GM21360 (cell line): ENCODE data around the gene FDX2.
"Not testable (repeated sequence)": the region's sequence is repeated elsewhere in the genome, so short reads cannot be mapped to it uniquely, and the experiment has no call there.

Experiments used
- ATAC-seq: cut with Tn5 transposase; IDR thresholded peaks from one replicate; pipeline ENCODE4 v1.9.1; 2021; ENCODE audit warnings: mild to moderate bottlenecking, moderate library complexity; ENCODE audit not compliant: unreplicated experiment

FDX2 gene

DNA sequence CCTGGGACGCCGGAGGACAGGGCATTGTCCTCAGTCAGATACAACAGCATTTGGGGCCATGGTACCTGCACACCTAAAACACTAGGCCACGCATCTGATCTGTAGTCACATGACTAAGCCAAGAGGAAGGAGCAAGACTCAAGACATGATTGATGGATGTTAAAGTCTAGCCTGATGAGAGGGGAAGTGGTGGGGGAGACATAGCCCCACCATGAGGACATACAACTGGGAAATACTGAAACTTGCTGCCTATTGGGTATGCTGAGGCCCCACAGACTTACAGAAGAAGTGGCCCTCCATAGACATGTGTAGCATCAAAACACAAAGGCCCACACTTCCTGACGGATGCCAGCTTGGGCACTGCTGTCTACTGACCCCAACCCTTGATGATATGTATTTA is 30.4 kb downstream of the FDX2 start:
- no peak for ATAC-seq

DNA sequence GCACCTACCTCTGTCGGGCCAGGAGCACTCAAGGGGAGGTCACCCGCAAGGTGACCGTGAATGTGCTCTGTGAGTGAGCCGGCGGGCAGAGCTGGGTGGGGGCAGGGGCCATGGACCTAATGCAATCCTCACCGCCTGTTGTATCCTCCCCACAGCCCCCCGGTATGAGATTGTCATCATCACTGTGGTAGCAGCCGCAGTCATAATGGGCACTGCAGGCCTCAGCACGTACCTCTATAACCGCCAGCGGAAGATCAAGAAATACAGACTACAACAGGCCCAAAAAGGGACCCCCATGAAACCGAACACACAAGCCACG is 30.9 kb downstream of the FDX2 start:
- ATAC-seq, result no peak

DNA sequence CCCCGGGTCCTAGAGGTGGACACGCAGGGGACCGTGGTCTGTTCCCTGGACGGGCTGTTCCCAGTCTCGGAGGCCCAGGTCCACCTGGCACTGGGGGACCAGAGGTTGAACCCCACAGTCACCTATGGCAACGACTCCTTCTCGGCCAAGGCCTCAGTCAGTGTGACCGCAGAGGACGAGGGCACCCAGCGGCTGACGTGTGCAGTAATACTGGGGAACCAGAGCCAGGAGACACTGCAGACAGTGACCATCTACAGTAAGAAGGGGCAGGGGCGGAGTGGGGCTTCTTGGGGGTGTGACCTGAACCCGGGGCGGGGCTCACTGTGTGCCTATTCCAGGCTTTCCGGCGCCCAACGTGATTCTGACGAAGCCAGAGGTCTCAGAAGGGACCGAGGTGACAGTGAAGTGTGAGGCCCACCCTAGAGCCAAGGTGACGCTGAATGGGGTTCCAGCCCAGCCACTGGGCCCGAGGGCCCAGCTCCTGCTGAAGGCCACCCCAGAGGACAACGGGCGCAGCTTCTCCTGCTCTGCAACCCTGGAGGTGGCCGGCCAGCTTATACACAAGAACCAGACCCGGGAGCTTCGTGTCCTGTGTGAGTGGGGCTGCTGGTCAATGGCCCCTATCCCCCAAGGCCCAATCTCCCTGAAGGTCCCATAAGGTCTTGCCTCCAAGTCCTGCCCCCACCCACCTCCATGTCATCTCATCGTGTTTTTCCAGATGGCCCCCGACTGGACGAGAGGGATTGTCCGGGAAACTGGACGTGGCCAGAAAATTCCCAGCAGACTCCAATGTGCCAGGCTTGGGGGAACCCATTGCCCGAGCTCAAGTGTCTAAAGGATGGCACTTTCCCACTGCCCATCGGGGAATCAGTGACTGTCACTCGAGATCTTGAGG is 31.5 kb downstream of the FDX2 start:
- no peak for ATAC-seq

DNA sequence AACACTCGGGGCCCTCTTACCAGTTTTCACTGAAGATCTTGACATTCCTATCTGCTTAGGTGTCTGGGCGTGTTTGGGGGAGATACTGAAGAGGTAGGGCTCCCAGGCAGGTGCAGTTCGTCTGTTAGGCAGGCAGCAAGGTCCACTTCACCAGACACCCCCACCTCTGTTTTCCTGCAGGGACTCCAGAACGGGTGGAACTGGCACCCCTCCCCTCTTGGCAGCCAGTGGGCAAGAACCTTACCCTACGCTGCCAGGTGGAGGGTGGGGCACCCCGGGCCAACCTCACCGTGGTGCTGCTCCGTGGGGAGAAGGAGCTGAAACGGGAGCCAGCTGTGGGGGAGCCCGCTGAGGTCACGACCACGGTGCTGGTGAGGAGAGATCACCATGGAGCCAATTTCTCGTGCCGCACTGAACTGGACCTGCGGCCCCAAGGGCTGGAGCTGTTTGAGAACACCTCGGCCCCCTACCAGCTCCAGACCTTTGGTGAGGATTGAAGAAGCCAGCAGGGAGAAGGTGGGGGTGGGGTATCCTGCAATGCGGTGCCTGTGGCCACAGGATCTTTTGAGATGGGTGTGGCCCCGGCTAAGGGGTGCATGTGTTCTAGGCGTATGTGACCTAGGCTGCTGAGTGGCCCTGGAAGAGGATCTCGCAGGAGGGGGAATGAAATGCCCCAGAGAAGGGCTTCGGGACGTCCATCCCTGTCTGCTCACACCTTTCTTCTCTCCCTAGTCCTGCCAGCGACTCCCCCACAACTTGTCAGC is 32.3 kb downstream of the FDX2 start:
- no peak for ATAC-seq

DNA sequence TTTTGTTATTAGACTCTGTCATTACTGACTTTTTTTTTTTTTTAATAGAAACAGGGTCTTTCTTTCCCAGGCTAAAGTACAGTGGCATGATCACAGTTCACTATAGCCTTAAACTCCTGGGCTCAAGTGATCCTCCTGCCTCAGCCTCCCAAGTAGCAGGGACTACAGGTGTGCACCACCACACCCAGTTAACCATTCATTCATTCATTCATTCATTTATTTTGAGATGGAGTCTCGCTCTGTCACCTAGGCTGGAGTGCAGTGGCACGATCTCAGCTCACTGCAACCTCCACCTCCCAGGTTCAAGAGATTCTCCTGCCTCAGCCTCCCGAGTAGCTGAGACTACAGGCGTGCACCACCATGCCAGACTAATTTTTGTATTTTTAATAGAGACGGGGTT is 33.8 kb downstream of the FDX2 start:
- ATAC-seq, result not testable (repeated sequence)

DNA sequence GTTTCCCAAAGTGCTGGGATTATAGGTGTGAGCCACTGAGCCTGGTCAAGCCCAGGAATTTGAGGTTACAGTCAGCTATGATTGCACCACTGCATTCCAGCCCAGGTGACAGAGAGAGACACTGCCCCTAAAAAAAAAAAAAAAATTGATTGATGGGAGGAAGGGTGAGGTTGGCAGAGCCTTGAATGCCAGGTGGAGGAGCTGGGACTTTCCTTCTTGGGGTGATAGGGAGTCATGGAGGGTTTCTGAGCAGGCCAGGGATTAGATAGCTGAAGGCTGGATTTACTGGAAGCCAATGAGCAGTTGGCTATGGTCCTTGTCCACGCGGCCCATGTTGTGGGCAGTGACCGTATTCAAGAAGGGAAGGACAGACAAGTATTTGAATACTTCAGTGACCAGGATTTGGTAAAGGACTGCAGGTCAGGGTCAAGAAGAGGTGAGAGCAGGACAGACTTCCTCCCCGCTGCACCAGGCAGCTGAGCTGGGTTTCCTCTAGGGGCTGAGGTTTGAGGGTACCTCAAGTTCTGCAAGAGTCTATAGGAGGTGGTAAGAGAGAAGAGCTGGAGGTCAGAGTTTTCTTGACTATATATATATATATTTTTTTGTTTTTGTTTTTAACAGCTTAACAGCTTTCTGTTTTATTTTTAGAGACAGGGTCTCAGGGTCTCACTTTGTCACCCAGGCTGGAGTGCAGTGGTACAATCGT is 35.9 kb downstream of the FDX2 start:
- ATAC-seq, result no peak

DNA sequence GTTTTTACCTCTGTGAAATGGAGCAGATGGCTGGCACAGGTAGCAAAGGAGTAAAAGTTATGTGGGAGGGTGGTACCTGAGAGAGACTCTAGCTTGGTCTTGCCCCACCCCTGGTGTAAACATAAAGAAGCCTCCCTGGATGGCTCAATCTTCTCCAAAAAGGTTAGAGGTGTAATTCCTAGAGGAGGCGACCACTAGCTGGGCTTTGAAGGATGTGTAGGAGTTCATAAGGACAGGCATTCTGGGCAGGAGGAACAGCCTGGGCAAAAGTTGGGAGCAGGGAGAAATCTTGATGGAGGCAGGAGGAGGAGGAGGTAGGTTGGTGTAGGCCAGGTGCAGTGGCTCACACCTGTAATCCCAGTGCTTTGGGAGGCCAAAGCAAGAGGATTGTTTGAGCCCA is 36.9 kb downstream of the FDX2 start:
- ATAC-seq, result no peak

DNA sequence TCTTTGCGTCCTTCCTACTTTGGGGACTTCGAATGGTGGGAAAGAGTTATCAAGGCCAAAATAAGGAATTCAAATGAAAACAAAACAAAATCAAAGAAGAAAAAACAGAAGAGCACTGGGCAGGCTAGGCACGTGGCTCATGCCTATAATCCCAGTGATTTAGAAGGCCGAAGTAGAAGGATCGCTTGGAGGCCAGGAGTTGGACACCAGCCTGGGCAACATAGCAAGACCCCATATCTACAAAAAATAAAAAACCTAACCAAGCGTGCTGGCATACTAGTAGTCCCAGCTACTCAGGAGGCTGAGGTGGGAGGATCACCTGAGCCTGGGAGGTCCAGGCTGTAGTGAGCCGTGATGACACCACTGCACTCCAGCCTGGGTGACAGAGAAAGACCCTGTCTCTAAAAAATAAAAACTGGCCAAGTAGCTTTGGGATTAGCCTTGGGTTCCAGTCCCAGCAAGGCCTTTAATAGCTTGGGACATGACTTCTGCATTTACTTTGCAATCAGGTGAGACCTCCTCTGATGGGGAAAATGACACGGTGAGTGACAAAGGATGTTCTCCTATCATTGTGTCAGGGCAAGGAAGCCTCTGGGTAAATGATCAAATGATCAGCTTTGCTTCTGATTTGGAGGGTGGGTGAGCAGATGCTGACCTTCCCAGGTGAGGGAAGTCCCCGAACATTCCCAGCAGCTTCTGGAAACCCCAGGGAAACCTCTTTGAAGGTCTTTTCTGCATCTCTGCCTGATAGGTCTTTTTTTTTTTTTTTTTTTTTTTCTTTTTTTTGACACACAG is 37.8 kb downstream of the FDX2 start:
- no peak for ATAC-seq

DNA sequence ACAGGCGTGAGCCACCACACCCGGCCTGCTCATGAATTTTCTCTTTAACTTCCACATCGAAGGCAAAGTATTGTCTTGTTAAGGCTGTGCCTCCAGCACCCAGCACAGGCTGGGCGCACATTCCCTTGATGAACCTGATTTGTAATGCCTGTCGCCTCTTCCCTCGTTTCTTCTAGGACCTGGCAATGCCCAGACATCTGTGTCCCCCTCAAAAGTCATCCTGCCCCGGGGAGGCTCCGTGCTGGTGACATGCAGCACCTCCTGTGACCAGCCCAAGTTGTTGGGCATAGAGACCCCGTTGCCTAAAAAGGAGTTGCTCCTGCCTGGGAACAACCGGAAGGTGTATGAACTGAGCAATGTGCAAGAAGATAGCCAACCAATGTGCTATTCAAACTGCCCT is 41.2 kb downstream of the FDX2 start:
- no peak for ATAC-seq

DNA sequence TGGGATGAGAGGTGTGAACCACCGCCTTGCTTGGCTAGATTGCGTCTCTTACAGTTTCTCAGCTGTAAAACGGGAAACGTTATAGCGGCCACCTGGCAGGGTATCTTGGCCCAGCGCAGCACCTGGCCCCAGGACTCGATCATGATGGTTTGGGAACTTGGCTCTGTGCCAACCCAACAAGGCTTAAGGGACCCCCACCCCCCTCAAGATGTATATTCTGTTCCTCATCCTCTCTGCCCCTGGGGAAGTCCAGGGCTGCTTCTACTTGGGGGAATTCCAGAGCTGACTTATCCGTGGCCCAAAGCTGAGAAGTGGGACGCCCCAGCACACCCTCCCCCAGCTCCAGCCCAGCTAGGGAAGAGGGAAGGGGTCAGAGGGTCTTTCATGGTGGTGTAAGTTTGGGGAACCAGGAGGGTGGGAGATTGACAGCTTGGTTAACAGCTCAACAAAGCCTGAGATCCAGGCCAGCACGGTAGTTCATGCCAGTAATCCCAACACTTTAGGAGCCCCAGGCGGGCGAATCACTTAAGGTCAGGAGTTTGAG is 44.2 kb downstream of the FDX2 start:
- peak; percentile 28 for ATAC-seq

DNA sequence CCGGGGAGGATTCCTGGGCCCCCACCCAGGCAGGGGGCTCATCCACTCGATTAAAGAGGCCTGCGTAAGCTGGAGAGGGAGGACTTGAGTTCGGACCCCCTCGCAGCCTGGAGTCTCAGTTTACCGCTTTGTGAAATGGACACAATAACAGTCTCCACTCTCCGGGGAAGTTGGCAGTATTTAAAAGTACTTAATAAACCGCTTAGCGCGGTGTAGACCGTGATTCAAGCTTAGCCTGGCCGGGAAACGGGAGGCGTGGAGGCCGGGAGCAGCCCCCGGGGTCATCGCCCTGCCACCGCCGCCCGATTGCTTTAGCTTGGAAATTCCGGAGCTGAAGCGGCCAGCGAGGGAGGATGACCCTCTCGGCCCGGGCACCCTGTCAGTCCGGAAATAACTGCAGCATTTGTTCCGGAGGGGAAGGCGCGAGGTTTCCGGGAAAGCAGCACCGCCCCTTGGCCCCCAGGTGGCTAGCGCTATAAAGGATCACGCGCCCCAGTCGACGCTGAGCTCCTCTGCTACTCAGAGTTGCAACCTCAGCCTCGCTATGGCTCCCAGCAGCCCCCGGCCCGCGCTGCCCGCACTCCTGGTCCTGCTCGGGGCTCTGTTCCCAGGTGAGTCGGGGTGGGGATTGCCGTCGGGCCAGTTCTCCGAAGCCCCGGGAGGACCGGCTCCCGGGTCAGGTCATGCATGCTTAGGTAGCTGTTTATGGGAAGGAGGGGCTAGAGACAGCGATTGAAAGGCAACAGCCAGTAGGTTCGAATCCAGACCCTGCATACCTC is 45.0 kb downstream of the FDX2 start, which contains the start of gene ICAM1:
ICAM1 (plus strand) TSS at position 505 of the 779 bp plus-strand sequence; CDS start at position 545, 40 bp downstream.
- ATAC-seq, result no peak

DNA sequence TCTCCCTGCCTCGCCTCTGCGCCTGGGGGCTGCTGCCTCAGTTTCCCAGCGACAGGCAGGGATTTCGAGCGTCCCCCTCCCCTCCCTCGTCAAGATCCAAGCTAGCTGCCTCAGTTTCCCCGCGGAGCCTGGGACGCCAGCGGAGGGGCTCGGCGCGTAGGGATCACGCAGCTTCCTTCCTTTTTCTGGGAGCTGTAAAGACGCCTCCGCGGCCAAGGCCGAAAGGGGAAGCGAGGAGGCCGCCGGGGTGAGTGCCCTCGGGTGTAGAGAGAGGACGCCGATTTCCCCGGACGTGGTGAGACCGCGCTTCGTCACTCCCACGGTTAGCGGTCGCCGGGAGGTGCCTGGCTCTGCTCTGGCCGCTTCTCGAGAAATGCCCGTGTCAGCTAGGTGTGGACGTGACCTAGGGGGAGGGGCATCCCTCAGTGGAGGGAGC is 45.6 kb downstream of the FDX2 start:
- no peak for ATAC-seq

DNA sequence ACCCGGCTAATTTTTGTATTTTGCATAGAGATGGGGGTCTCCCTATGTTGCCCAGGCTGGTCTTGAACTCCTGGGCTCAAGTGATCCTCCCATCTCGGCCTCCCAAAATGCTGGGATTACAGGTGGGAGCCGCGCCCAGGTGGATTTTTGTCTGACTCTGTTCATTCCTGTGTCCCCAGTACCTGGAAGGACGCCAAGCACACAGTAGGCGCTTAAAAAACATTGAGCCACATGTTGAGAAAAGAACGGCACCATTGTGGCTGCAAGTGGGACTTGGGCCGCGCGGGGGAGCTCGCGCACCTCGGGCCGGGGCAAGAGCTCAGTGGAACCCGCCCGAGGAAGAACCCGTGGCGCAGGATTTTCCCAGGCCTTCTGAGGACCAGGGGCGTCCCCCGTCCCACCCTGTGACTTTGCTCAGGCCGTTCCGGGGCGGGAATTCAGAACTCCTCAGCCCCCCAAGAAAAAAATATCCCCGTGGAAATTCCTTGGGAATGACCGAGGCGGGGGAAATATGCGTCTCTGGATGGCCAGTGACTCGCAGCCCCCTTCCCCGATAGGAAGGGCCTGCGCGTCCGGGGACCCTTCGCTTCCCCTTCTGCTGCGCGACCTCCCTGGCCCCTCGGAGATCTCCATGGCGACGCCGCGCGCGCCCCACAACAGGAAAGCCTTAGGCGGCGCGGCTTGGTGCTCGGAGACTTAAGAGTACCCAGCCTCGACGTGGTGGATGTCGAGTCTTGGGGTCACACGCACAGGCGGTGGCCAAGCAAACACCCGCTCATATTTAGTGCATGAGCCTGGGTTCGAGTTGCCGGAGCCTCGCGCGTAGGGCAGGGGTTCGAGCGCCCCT is 46.3 kb downstream of the FDX2 start:
- no peak for ATAC-seq

DNA sequence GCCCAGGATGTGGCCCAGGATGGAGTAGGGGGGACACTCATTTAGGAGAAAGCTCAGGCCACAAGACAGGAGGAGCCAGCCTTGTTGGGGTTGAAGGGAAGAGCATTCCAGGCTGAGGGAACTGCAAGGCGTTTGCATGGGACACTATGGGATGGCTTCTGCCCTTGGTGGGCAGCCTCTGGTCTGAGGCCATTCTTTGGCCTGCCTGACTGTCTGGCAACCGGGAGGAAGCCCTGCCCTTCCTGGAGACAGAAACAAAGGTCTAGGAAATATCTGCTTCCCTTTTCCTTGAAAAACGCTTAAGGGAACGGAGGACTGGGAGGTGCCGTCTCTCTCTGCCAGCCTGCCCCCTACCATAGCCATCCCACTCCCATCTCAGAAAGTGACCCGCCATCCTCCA is 47.7 kb downstream of the FDX2 start:
- no peak for ATAC-seq

DNA sequence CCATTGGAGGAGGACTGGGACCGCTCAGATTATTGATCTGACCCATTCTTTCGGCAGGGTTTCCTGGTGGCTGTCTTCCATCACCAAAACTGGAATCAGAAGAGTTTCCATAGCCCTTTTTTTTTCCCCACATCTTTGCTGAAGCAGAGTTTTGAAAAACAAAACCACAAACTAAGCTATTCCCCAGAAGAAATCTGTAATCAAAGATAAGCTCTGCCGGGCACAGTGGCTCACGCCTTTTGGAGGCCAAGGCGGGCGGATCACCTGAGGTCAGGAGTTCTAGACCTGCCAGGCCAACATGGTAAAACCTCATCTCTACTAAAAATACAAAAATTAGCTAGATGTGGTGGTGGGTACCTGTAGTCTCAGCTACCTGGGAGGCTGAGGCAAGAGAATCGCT is 49.1 kb downstream of the FDX2 start:
- no peak for ATAC-seq

DNA sequence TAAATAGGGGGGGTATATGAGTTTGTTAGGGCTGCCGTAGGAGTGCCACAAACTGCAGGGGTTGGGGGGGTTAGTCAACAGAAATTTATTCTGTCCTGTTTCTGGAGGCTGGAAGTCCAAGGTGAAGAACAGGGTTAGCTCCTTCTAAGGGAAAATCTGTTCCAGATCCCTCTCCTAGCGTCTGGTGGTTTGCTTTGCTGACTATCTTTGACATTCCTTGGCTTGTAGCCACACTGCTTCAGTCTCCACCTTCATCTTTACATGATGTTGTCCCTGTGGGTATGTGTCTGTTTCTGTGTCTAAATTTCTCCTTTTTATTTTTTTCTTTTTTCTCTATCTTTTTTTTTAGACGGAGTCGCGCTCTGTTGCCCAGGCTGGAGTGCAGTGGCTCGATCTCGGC is 53.0 kb downstream of the FDX2 start:
- ATAC-seq, result no peak

DNA sequence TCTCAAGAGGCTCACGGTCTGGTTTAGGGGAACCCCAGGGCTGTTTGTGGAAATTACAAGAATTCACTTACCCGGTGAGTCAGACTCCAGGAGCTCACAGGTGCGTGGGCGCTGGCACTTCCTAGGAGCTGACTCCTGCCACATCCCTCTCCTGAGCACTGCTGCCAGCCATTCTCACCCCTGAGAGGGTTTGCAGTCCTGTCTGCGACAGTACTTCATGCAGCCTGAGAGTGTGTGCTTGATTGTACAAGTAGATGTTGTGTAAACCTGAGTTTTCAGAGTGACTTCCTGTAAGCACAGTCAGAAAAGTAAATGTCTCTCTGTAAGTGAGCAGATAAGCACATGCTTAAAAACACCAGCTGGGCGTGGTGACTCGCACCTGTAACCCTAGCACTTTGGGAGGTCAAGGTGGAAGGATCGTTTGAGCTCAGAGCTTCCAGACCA is 55.7 kb downstream of the FDX2 start:
- no peak for ATAC-seq
